ENCODE data around the gene MAML3. TPM values are rescaled to one million over a fixed set of nuclear protein-coding genes. Genes with fewer than 3 reads are reported as not detected.
A peak's percentile ranks its signal among the peaks of the same experiment; 100 is the strongest.

The MAML3 gene
- total and polyA plus RNA-seq, 2 of the 13 experiments (the other 11 are each of a cell fraction or from before 2014, with no cell fraction given) = 0.05 to 0.13 TPM

DNA sequence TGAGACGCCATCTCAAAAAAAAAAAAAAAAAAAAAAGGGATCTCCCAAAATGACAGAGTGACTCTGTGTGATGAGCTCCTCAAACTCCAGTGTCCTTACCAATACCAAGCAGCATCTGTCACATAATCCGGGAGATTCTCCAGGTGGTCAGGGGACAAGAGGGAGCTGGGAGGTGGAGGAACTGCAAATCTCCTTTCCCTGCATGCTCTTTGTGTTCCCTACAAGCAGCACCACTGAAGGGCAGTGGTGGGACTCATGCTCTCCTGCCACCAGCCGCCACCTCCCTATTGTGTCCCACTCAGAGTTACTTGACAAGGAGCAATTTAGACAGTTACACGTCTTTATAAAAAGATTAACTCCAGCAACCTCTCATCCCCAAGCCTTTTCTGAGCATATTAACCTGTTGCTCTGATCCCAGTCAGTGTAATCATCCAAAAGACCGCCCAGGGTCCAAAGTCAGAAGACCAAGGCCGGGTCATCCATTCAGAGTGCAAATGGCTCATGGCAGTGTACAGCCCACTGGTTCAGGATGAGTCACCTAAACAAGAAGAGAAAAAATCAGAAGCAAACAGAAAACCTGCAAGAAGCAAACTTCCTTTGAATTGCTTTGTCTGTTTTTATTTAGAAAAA lies 464.8 kb downstream of the MAML3 start (continued):
- TF ChIP-seq, protein P1, sequence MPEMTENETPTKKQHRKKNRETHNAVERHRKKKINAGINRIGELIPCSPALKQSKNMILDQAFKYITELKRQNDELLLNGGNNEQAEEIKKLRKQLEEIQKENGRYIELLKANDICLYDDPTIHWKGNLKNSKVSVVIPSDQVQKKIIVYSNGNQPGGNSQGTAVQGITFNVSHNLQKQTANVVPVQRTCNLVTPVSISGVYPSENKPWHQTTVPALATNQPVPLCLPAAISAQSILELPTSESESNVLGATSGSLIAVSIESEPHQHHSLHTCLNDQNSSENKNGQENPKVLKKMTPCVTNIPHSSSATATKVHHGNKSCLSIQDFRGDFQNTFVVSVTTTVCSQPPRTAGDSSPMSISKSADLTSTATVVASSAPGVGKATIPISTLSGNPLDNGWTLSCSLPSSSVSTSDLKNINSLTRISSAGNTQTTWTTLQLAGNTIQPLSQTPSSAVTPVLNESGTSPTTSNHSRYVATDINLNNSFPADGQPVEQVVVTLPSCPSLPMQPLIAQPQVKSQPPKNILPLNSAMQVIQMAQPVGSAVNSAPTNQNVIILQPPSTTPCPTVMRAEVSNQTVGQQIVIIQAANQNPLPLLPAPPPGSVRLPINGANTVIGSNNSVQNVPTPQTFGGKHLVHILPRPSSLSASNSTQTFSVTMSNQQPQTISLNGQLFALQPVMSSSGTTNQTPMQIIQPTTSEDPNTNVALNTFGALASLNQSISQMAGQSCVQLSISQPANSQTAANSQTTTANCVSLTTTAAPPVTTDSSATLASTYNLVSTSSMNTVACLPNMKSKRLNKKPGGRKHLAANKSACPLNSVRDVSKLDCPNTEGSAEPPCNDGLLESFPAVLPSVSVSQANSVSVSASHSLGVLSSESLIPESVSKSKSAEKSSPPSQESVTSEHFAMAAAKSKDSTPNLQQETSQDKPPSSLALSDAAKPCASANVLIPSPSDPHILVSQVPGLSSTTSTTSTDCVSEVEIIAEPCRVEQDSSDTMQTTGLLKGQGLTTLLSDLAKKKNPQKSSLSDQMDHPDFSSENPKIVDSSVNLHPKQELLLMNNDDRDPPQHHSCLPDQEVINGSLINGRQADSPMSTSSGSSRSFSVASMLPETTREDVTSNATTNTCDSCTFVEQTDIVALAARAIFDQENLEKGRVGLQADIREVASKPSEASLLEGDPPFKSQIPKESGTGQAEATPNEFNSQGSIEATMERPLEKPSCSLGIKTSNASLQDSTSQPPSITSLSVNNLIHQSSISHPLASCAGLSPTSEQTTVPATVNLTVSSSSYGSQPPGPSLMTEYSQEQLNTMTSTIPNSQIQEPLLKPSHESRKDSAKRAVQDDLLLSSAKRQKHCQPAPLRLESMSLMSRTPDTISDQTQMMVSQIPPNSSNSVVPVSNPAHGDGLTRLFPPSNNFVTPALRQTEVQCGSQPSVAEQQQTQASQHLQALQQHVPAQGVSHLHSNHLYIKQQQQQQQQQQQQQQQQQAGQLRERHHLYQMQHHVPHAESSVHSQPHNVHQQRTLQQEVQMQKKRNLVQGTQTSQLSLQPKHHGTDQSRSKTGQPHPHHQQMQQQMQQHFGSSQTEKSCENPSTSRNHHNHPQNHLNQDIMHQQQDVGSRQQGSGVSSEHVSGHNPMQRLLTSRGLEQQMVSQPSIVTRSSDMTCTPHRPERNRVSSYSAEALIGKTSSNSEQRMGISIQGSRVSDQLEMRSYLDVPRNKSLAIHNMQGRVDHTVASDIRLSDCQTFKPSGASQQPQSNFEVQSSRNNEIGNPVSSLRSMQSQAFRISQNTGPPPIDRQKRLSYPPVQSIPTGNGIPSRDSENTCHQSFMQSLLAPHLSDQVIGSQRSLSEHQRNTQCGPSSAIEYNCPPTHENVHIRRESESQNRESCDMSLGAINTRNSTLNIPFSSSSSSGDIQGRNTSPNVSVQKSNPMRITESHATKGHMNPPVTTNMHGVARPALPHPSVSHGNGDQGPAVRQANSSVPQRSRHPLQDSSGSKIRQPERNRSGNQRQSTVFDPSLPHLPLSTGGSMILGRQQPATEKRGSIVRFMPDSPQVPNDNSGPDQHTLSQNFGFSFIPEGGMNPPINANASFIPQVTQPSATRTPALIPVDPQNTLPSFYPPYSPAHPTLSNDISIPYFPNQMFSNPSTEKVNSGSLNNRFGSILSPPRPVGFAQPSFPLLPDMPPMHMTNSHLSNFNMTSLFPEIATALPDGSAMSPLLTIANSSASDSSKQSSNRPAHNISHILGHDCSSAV (CRISPR knock-in tag; IDR thresholded peaks at IDR 0.05; ENCODE audit: borderline replicate concordance) = no peak
- TF ChIP-seq GPN1 (CRISPR knock-in tag; IDR thresholded peaks at IDR 0.05; ENCODE audit: borderline replicate concordance) (no peak), ZNF747 (CRISPR knock-in tag; IDR thresholded peaks at IDR 0.05; ENCODE audit: borderline replicate concordance) (0 out of 2 replicates have a peak, but pooled peaks have one; percentile 38), BCL6 (CRISPR knock-in tag; IDR thresholded peaks at IDR 0.05) (peak; percentile 73), SMARCE1 (IDR thresholded peaks at IDR 0.05; ENCODE audit: borderline replicate concordance) (peak; percentile 82), TCF7L2 (IDR thresholded peaks at IDR 0.05; ENCODE audit: low read depth, low read length) (no peak), PTBP1 (IDR thresholded peaks at IDR 0.05; ENCODE audit: low read depth, low read length, poor library complexity, severe bottlenecking) (no peak), XRCC5 (optimal IDR thresholded peaks at IDR 0.05; ENCODE audit: low read length) (peak; percentile 77)
- TF ChIP-seq, protein P2, sequence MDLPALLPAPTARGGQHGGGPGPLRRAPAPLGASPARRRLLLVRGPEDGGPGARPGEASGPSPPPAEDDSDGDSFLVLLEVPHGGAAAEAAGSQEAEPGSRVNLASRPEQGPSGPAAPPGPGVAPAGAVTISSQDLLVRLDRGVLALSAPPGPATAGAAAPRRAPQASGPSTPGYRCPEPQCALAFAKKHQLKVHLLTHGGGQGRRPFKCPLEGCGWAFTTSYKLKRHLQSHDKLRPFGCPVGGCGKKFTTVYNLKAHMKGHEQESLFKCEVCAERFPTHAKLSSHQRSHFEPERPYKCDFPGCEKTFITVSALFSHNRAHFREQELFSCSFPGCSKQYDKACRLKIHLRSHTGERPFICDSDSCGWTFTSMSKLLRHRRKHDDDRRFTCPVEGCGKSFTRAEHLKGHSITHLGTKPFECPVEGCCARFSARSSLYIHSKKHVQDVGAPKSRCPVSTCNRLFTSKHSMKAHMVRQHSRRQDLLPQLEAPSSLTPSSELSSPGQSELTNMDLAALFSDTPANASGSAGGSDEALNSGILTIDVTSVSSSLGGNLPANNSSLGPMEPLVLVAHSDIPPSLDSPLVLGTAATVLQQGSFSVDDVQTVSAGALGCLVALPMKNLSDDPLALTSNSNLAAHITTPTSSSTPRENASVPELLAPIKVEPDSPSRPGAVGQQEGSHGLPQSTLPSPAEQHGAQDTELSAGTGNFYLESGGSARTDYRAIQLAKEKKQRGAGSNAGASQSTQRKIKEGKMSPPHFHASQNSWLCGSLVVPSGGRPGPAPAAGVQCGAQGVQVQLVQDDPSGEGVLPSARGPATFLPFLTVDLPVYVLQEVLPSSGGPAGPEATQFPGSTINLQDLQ (CRISPR knock-in tag; IDR thresholded peaks at IDR 0.05) = no peak
- TF ChIP-seq, protein P3, sequence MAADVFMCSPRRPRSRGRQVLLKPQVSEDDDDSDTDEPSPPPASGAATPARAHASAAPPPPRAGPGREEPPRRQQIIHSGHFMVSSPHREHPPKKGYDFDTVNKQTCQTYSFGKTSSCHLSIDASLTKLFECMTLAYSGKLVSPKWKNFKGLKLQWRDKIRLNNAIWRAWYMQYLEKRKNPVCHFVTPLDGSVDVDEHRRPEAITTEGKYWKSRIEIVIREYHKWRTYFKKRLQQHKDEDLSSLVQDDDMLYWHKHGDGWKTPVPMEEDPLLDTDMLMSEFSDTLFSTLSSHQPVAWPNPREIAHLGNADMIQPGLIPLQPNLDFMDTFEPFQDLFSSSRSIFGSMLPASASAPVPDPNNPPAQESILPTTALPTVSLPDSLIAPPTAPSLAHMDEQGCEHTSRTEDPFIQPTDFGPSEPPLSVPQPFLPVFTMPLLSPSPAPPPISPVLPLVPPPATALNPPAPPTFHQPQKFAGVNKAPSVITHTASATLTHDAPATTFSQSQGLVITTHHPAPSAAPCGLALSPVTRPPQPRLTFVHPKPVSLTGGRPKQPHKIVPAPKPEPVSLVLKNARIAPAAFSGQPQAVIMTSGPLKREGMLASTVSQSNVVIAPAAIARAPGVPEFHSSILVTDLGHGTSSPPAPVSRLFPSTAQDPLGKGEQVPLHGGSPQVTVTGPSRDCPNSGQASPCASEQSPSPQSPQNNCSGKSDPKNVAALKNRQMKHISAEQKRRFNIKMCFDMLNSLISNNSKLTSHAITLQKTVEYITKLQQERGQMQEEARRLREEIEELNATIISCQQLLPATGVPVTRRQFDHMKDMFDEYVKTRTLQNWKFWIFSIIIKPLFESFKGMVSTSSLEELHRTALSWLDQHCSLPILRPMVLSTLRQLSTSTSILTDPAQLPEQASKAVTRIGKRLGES (CRISPR knock-in tag; IDR thresholded peaks at IDR 0.05; ENCODE audit: borderline replicate concordance) = no peak
- TF ChIP-seq, protein P4, sequence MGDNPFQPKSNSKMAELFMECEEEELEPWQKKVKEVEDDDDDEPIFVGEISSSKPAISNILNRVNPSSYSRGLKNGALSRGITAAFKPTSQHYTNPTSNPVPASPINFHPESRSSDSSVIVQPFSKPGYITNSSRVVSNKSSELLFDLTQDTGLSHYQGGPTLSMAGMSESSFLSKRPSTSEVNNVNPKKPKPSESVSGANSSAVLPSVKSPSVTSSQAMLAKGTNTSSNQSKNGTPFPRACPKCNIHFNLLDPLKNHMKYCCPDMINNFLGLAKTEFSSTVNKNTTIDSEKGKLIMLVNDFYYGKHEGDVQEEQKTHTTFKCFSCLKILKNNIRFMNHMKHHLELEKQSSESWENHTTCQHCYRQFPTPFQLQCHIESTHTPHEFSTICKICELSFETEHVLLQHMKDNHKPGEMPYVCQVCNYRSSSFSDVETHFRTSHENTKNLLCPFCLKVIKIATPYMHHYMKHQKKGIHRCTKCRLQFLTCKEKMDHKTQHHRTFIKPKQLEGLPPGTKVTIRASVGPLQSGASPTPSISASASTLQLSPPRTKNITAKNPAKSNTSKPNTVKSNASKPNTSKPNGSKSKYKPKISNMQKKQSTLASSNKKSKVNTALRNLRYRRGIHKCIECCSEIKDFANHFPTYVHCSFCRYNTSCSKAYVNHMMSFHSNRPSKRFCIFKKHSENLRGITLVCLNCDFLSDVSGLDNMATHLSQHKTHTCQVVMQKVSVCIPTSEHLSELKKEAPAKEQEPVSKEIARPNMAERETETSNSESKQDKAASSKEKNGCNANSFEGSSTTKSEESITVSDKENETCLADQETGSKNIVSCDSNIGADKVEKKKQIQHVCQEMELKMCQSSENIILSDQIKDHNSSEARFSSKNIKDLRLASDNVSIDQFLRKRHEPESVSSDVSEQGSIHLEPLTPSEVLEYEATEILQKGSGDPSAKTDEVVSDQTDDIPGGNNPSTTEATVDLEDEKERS (CRISPR knock-in tag; IDR thresholded peaks at IDR 0.05) = peak; percentile 90

Measured in HepG2 (cell line).